NCI-H2227 (cell line): ENCODE measurements around the gene FZD2.

Experiments
- DNase-seq: peaks from one replicate; lab custom pipeline; 2025; ENCODE audit not compliant: unreplicated experiment; lab: John Stamatoyannopoulos, UW

FZD2 gene

GRCh38 chr17:44606658-44607057, 49.4 kb downstream of the FZD2 start:
- DNase-seq: no peak

- no peak for DNase-seq
Measured at GRCh38 chr17:44607836-44608690, 50.8 kb downstream of the FZD2 start.

- no peak for DNase-seq
Measured at GRCh38 chr17:44608727-44609435, 51.6 kb downstream of the FZD2 start.

- DNase-seq: no peak
Measured at GRCh38 chr17:44610331-44610730, 53.0 kb downstream of the FZD2 start.
